Lower lobe of right lung (tissue), 2 donors: ENCODE results near the gene MFSD1. TPM values are rescaled to one million over a fixed set of nuclear protein-coding genes. Genes with fewer than 3 reads are reported as not detected.
"Not testable (repeated sequence)": the region's sequence is repeated elsewhere in the genome, so short reads cannot be mapped to it uniquely, and the experiment has no call there.

Experiments used
- ATAC-seq, 2 donors: fragments of 200-7000 bp; cut with Tn5 transposase; one replicate each; pipeline ENCODE4 v1.9.1; 2020 to 2022; ENCODE audit warnings: mild to moderate bottlenecking in 2 of 2, moderate library complexity in 2 of 2
- DNase-seq: peaks from one replicate; pipeline ENCODE4 v3.0.0-alpha.2; 2020
- H3K27ac ChIP-seq: fragments of 200-600 bp; one replicate; pipeline ENCODE4 v1.8.0; 2022
- H3K27me3 ChIP-seq: fragments of 200-600 bp; one replicate; pipeline ENCODE4 v1.8.0; 2022; ENCODE audit warnings: low read depth
- H3K36me3 ChIP-seq: fragments of 200-600 bp; one replicate; pipeline ENCODE4 v1.8.0; 2022; ENCODE audit warnings: mild to moderate bottlenecking
- H3K4me1 ChIP-seq: fragments of 200-600 bp; one replicate; pipeline ENCODE4 v1.8.0; 2022
- H3K4me3 ChIP-seq: fragments of 200-600 bp; one replicate; pipeline ENCODE4 v1.8.0; 2022; ENCODE audit warnings: mild to moderate bottlenecking
- H3K9me3 ChIP-seq: fragments of 200-600 bp; one replicate; pipeline ENCODE4 v1.8.0; 2022
- CTCF ChIP-seq: fragments of 200-600 bp; IDR thresholded peaks from one replicate; pipeline ENCODE4 v1.8.0; 2022; ENCODE audit warnings: antibody characterized with exemption, mild to moderate bottlenecking
- intact Hi-C: fragments of 100-400 bp; cut with DNase I; formaldehyde crosslinking; loops from one replicate; pipeline ENCODE4 v1.11.0; 2022
- total RNA-seq: library from RNA; stranded (reverse); fragmentation: NEBNext Ultra II Directional; extraction: Animal tissue kit (Norgen Biotek cat#: 25700); gene quantifications from one replicate; pipeline ENCODE4 v1.2.1, GENCODE V29; 2021
- donor health status: DM: no; HTN: yes; CAD: no; lungs with severe emphysema.

Gene MFSD1
- total RNA-seq, 1 donor from 2014 or later = 102 TPM

- Histone ChIP-seq H3K9me3 (peaks cover 3% of the 10 kb centered on the region), H3K4me3 (no peak overlapping the region), H3K4me1 (peaks cover 2% of the 10 kb centered on the region), H3K36me3 (no peaks in the 10 kb centered on the region), H3K27ac (no peak overlapping the region), H3K27me3 (no peaks in the 10 kb centered on the region)
- no peak for DNase-seq
- intact Hi-C loops = no loop called here
- ATAC-seq = no peak
- no peak for TF ChIP-seq CTCF
Observed at GRCh38 chr3:158783051-158783450, 18.8 kb upstream of the MFSD1 start.

GRCh38 chr3:158785972-158786371 is 15.9 kb upstream of the MFSD1 start:
- peaks cover 2% of the 10 kb centered on the region for H3K4me1 ChIP-seq
- no peaks in the 10 kb centered on the region for H3K27me3 ChIP-seq
- peaks cover 3% of the 10 kb centered on the region for H3K9me3 ChIP-seq
- no peak overlapping the region for H3K27ac ChIP-seq
- ATAC-seq (no peak), DNase-seq (no peak)
- TF ChIP-seq CTCF = no peak
- H3K4me3 ChIP-seq = no peak overlapping the region
- no peaks in the 10 kb centered on the region for H3K36me3 ChIP-seq
- intact Hi-C loops = no loop called here

- intact Hi-C loops = no loop called here
Observed at GRCh38 chr3:158788446-158788845, 13.4 kb upstream of the MFSD1 start.

GRCh38 chr3:158789592-158789991 is 12.3 kb upstream of the MFSD1 start:
- ATAC-seq = peak in 1 of 2 donors; percentile 58
- Histone ChIP-seq H3K27ac (no peak overlapping the region), H3K9me3 (peaks cover 5% of the 10 kb centered on the region), H3K4me1 (peaks cover 4% of the 10 kb centered on the region), H3K4me3 (no peak overlapping the region), H3K27me3 (no peaks in the 10 kb centered on the region), H3K36me3 (no peaks in the 10 kb centered on the region)
- intact Hi-C loops = no loop called here
- no peak for DNase-seq
- peak; percentile 36 for TF ChIP-seq CTCF

More at GRCh38 chr3:158788446-158788845, 13.4 kb upstream of the MFSD1 start:
- ATAC-seq (no peak), DNase-seq (no peak)
- Histone ChIP-seq H3K36me3 (no peaks in the 10 kb centered on the region), H3K4me1 (peaks cover 4% of the 10 kb centered on the region), H3K27me3 (no peaks in the 10 kb centered on the region), H3K4me3 (no peak overlapping the region), H3K9me3 (peaks cover 3% of the 10 kb centered on the region), H3K27ac (no peak overlapping the region)
- TF ChIP-seq CTCF = no peak

- no peak for DNase-seq
- ATAC-seq = peak; percentile 70 to 80
- no peaks in the 10 kb centered on the region for H3K36me3 ChIP-seq
- H3K4me3 ChIP-seq = peak overlapping the region; percentile 28
- H3K27me3 ChIP-seq = no peaks in the 10 kb centered on the region
- peak; percentile 83 for TF ChIP-seq CTCF
- intact Hi-C loops = loop anchor here (5.0 to 10.0 kb wide), 2 partner anchors 64 to 136 kb away; no protein-coding TSS in a partner anchor
- H3K4me1 ChIP-seq = peaks cover 4% of the 10 kb centered on the region
- peaks cover 7% of the 10 kb centered on the region for H3K9me3 ChIP-seq
- H3K27ac ChIP-seq = no peak overlapping the region
Observed at GRCh38 chr3:158790901-158791589, 10.8 kb upstream of the MFSD1 start.

- H3K4me3 ChIP-seq, H3K4me1 ChIP-seq, H3K9me3 ChIP-seq, ATAC-seq, H3K27ac ChIP-seq, H3K36me3 ChIP-seq, DNase-seq, H3K27me3 ChIP-seq: not testable (repeated sequence)
- intact Hi-C loops = loop anchor here (5.0 to 10.0 kb wide), 2 partner anchors 64 to 137 kb away; no protein-coding TSS in a partner anchor
Observed at GRCh38 chr3:158791590-158791920, 10.3 kb upstream of the MFSD1 start.
